Neural cell (in vitro differentiated cells): ENCODE measurements around the gene FAF1.
"Not testable (repeated sequence)": the region's sequence is repeated elsewhere in the genome, so short reads cannot be mapped to it uniquely, and the experiment has no call there.

Experiments
- CTCF ChIP-seq: fragments of 450-650 bp; IDR thresholded peaks from 2 replicates; pipeline ENCODE4 v1.5.1; 2014; ENCODE audit warnings: antibody characterized with exemption, mild to moderate bottlenecking, moderate library complexity; ENCODE audit not compliant: poor library complexity, severe bottlenecking
- EP300 ChIP-seq: fragments of 450-650 bp; conservative IDR thresholded peaks from 2 replicates; pipeline ENCODE4 v1.6.1; 2014; ENCODE audit warnings: antibody characterized with exemption, mild to moderate bottlenecking, moderate library complexity; ENCODE audit not compliant: poor library complexity, severe bottlenecking
- EZH2 ChIP-seq: fragments of 200-600, 300-800 bp; shearing (Covaris generic), sonication (generic); IDR thresholded peaks from 2 replicates; pipeline ENCODE4 v1.6.1; 2014; ENCODE audit warnings: antibody characterized with exemption, low read length, borderline replicate concordance, mild to moderate bottlenecking; ENCODE audit not compliant: insufficient read depth, poor library complexity, severe bottlenecking
- MXI1 ChIP-seq: fragments of 450-650 bp; conservative IDR thresholded peaks from 2 replicates; pipeline ENCODE4 v1.6.1; 2014; ENCODE audit warnings: antibody characterized with exemption, mild to moderate bottlenecking; ENCODE audit not compliant: poor library complexity, severe bottlenecking
- POLR2AphosphoS5 ChIP-seq: IDR thresholded peaks from 2 replicates; pipeline ENCODE4 v1.6.1; 2012
- SMC3 ChIP-seq: fragments of 450-650 bp; conservative IDR thresholded peaks from 2 replicates; pipeline ENCODE4 v1.6.1; 2014; ENCODE audit warnings: antibody characterized with exemption, mild to moderate bottlenecking, moderate library complexity; ENCODE audit not compliant: poor library complexity
- TAF1 ChIP-seq: IDR thresholded peaks from 2 replicates; pipeline ENCODE4 v1.6.1; 2012; ENCODE audit warnings: low read depth

GRCh38 chr1:50907610-50908009 is 52.5 kb downstream of the FAF1 start:
- not testable (repeated sequence) for TF ChIP-seq MXI1, EZH2, CTCF, TAF1, POLR2AphosphoS5, SMC3, EP300
